WTC11 (cell line): ENCODE measurements around the gene NPVF. TPM values are rescaled to one million over a fixed set of nuclear protein-coding genes. Genes with fewer than 3 reads are reported as not detected.

Source experiments
- ATAC-seq: fragments of 200-7000 bp; cut with Tn5 transposase; 2 replicates; pipeline ENCODE4 v1.10.0; 2021; ENCODE audit warnings: mild to moderate bottlenecking, moderate library complexity
- CTCF ChIA-PET: fragments of 300-600 bp; sonication (Branson Sonifier 250); formaldehyde crosslinking; loops from one replicate; lab custom pipeline; 2021; ENCODE audit warnings: antibody characterized with exemption; lab: Charles Lee
- POLR2A ChIA-PET: fragments of 350-600 bp; sonication (Branson Sonifier 250); formaldehyde crosslinking; loops from one replicate; lab custom pipeline; 2021; ENCODE audit warnings: antibody characterized with exemption; lab: Charles Lee
- DNase-seq: peaks from one replicate; pipeline ENCODE4 v3.0.0; 2021; ENCODE audit warnings: low spot score
- H3K27ac Mint-ChIP-seq: 2 replicates; pipeline ENCODE4 v1.8.0; 2021; ENCODE audit warnings: mixed read lengths
- H3K27me3 Mint-ChIP-seq: 2 replicates; pipeline ENCODE4 v1.8.0; 2021; ENCODE audit warnings: low read depth, mild to moderate bottlenecking, moderate library complexity, mixed read lengths
- H3K36me3 Mint-ChIP-seq: 2 replicates; pipeline ENCODE4 v1.8.0; 2021; ENCODE audit warnings: mixed read lengths
- H3K4me1 Mint-ChIP-seq: 2 replicates; pipeline ENCODE4 v1.8.0; 2022; ENCODE audit warnings: mixed read lengths
- H3K4me3 Mint-ChIP-seq: 2 replicates; pipeline ENCODE4 v1.8.0; 2021; ENCODE audit warnings: mild to moderate bottlenecking, moderate library complexity, mixed read lengths
- H3K9me3 Mint-ChIP-seq: 2 replicates; pipeline ENCODE4 v1.8.0; 2021; ENCODE audit warnings: mixed read lengths
- CBFB ChIP-seq: sonication (generic); formaldehyde crosslinking; IDR thresholded peaks from 2 replicates; pipeline ENCODE4 v1.8.1; 2022; ENCODE audit warnings: mild to moderate bottlenecking, low read depth, missing genetic modification reagents
- E2F4 ChIP-seq: sonication (generic); formaldehyde crosslinking; IDR thresholded peaks from 2 replicates; pipeline ENCODE4 v1.8.1; 2022; ENCODE audit warnings: low read depth, mild to moderate bottlenecking, moderate library complexity, missing genetic modification reagents, borderline replicate concordance
- ELF4 ChIP-seq: sonication (generic); formaldehyde crosslinking; IDR thresholded peaks from 2 replicates; pipeline ENCODE4 v1.8.1; 2022; ENCODE audit warnings: low read depth, mild to moderate bottlenecking, moderate library complexity, missing genetic modification reagents
- EMX1 ChIP-seq: fragments of 250-450 bp; sonication (Bioruptor Pico); IDR thresholded peaks from 2 replicates; pipeline ENCODE4 v1.8.0; 2021; ENCODE audit warnings: mild to moderate bottlenecking
- ESRRA ChIP-seq: sonication (generic); formaldehyde crosslinking; IDR thresholded peaks from 2 replicates; pipeline ENCODE4 v1.8.1; 2022; ENCODE audit warnings: mild to moderate bottlenecking, missing genetic modification reagents, borderline replicate concordance
- FOXP4 ChIP-seq: sonication (generic); formaldehyde crosslinking; IDR thresholded peaks from 2 replicates; pipeline ENCODE4 v1.8.0; 2022; ENCODE audit warnings: mild to moderate bottlenecking, missing genetic modification reagents
- GABPB1 ChIP-seq: sonication (generic); formaldehyde crosslinking; IDR thresholded peaks from 2 replicates; pipeline ENCODE4 v1.8.1; 2023; ENCODE audit warnings: mild to moderate bottlenecking, missing genetic modification reagents
- HMGA2 ChIP-seq: fragments of 250-450 bp; sonication (Bioruptor Pico); IDR thresholded peaks from 2 replicates; pipeline ENCODE4 v1.4.0; 2021; ENCODE audit warnings: mild to moderate bottlenecking, moderate library complexity
- NFE2L1 ChIP-seq: sonication (generic); formaldehyde crosslinking; IDR thresholded peaks from 2 replicates; pipeline ENCODE4 v1.8.1; 2023; ENCODE audit warnings: missing genetic modification reagents
- NR1H2 ChIP-seq: sonication (generic); formaldehyde crosslinking; IDR thresholded peaks from 2 replicates; pipeline ENCODE4 v1.9.0; 2021; ENCODE audit warnings: mild to moderate bottlenecking, moderate library complexity, missing genetic modification reagents
- PREB ChIP-seq: sonication (generic); formaldehyde crosslinking; IDR thresholded peaks from 2 replicates; pipeline ENCODE4 v1.8.1; 2022; ENCODE audit warnings: mild to moderate bottlenecking, missing genetic modification reagents, moderate library complexity, borderline replicate concordance
- RELA ChIP-seq: sonication (generic); formaldehyde crosslinking; IDR thresholded peaks from 2 replicates; pipeline ENCODE4 v1.8.1; 2022; ENCODE audit warnings: missing genetic modification reagents, mild to moderate bottlenecking, borderline replicate concordance
- RORB ChIP-seq: fragments of 250-450 bp; sonication (Bioruptor Pico); IDR thresholded peaks from 2 replicates; pipeline ENCODE4 v1.9.0; 2021; ENCODE audit warnings: mild to moderate bottlenecking
- SMAD4 ChIP-seq: sonication (generic); formaldehyde crosslinking; IDR thresholded peaks from 2 replicates; pipeline ENCODE4 v1.8.0; 2022; ENCODE audit warnings: mild to moderate bottlenecking, missing genetic modification reagents
- TEAD4 ChIP-seq: sonication (generic); formaldehyde crosslinking; IDR thresholded peaks from 2 replicates; pipeline ENCODE4 v1.8.0; 2022; ENCODE audit warnings: mild to moderate bottlenecking, missing genetic modification reagents
- USF2 ChIP-seq: sonication (generic); formaldehyde crosslinking; IDR thresholded peaks from 2 replicates; pipeline ENCODE4 v1.8.1; 2023; ENCODE audit warnings: mild to moderate bottlenecking, missing genetic modification reagents, moderate library complexity
- ZNF232 ChIP-seq: sonication (generic); formaldehyde crosslinking; IDR thresholded peaks from 2 replicates; pipeline ENCODE4 v1.8.0; 2022; ENCODE audit warnings: mild to moderate bottlenecking, missing genetic modification reagents
- ZNF512 ChIP-seq: sonication (generic); formaldehyde crosslinking; IDR thresholded peaks from 2 replicates; pipeline ENCODE4 v1.8.1; 2022; ENCODE audit warnings: missing genetic modification reagents, borderline replicate concordance
- total RNA-seq: library from RNA; stranded (reverse); gene quantifications from 3 replicates; pipeline ENCODE4 v1.2.3, GENCODE V29; 2021

The NPVF gene
- total RNA-seq, 1 experiment from 2014 or later, result not detected

- H3K27ac Mint-ChIP-seq, result no peak overlapping the region
- no peak for DNase-seq
- no peak for ATAC-seq
- no peaks in the 10 kb centered on the region for H3K36me3 Mint-ChIP-seq
- no peak for TF ChIP-seq RORB
- TF ChIP-seq SMAD4, result no peak
- TF ChIP-seq EMX1 (CRISPR knock-in tag), result no peak
- no peak for TF ChIP-seq PREB (CRISPR knock-in tag)
- TF ChIP-seq HMGA2, result no peak
- TF ChIP-seq USF2 (CRISPR knock-in tag), result no peak
- TF ChIP-seq CBFB (CRISPR knock-in tag), result no peak
- TF ChIP-seq NR1H2 (CRISPR knock-in tag), result no peak
- no peak for TF ChIP-seq E2F4 (CRISPR knock-in tag)
- TF ChIP-seq RELA (CRISPR knock-in tag), result no peak
- no peak for TF ChIP-seq NFE2L1 (CRISPR knock-in tag)
- no peak for TF ChIP-seq ELF4 (CRISPR knock-in tag)
- TF ChIP-seq TEAD4, result no peak
- no peak for TF ChIP-seq ESRRA (CRISPR knock-in tag)
- H3K4me3 Mint-ChIP-seq, result no peak overlapping the region
- peaks cover 11% of the 10 kb centered on the region for H3K4me1 Mint-ChIP-seq
- H3K9me3 Mint-ChIP-seq, result no peaks in the 10 kb centered on the region
- CTCF ChIA-PET, result no interaction called here
- H3K27me3 Mint-ChIP-seq, result peaks cover 93% of the 10 kb centered on the region
- POLR2A ChIA-PET, result no interaction called here
Observed at GRCh38 chr7:25242678-25243077, 14.4 kb upstream of the NPVF start.

GRCh38 chr7:25240896-25241295 is 12.6 kb upstream of the NPVF start:
- DNase-seq (no peak), ATAC-seq (no peak)
- TF ChIP-seq FOXP4 (CRISPR knock-in tag), result no peak
- no peak for TF ChIP-seq ZNF512 (CRISPR knock-in tag)
- TF ChIP-seq GABPB1 (CRISPR knock-in tag), result no peak
- no peak for TF ChIP-seq ZNF232 (CRISPR knock-in tag)
- Mint-ChIP-seq H3K27me3 (peaks cover 84% of the 10 kb centered on the region), H3K4me1 (peaks cover 11% of the 10 kb centered on the region), H3K36me3 (no peaks in the 10 kb centered on the region), H3K9me3 (no peaks in the 10 kb centered on the region), H3K4me3 (no peak overlapping the region), H3K27ac (no peak overlapping the region)
- CTCF ChIA-PET, result interaction anchor here (1.4 kb wide), 1 partner anchor 24 kb away, joined by 4 read pairs; no protein-coding TSS in a partner anchor
- POLR2A ChIA-PET, result no interaction called here
